GM18907 (cell line): ENCODE data around the gene VPS11.

Experiments used
- ATAC-seq: cut with Tn5 transposase; IDR thresholded peaks from one replicate; pipeline ENCODE4 v1.9.1; 2021; ENCODE audit warnings: mild to moderate bottlenecking, moderate library complexity; ENCODE audit not compliant: unreplicated experiment

The VPS11 gene

DNA sequence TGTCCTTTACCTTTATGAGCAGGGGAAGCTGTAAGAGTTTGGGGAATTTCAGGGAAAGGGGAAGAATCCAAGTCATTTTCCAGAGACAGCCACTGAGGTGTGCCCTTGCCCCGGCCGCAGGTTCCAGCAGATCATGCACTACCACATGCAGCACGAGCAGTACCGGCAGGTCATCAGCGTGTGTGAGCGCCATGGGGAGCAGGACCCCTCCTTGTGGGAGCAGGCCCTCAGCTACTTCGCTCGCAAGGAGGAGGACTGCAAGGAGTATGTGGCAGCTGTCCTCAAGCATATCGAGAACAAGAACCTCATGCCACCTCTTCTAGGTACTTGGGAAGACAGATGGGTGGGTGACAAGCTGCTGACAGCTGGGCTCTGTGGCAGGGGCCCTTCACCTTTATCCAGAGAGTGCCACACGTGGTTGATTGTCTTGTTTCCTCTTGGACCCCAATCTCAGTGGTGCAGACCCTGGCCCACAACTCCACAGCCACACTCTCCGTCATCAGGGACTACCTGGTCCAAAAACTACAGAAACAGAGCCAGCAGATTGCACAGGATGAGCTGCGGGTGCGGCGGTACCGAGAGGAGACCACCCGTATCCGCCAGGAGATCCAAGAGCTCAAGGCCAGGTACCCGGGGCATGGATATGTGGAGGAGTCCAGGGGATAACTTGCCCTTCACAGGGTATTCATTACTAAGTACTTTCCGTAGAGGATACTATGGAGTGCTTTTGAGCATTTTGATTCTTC lies 11.2 kb downstream of the VPS11 start:
- ATAC-seq = no peak

DNA sequence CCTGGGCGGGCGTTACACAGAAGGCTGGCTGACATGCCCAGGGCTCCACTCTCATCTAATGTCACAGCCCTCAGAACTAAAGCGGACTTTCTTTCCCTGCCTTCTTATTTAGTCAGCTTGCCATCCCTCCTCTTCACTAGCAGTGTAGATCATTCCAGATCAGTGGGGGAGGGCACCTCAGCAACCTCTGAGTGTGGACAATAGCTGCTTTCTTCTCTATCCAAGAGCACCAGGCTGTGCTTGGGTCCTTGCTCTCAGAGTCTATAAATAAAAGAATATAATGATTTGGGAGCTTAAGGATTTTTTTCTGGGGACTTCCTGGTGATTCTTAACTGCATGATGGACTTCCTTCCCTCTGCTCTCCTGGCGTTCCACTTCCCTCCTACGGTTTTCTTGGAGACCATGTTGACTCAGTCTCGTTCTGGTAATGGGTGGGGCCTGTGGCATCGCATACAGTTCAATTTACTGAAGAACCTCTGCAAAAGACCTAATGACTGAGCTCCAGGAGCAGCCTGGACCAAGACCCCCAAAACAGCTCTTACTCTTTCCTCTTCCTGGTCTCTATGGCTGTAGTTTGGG lies 14.2 kb downstream of the VPS11 start:
- no peak for ATAC-seq

DNA sequence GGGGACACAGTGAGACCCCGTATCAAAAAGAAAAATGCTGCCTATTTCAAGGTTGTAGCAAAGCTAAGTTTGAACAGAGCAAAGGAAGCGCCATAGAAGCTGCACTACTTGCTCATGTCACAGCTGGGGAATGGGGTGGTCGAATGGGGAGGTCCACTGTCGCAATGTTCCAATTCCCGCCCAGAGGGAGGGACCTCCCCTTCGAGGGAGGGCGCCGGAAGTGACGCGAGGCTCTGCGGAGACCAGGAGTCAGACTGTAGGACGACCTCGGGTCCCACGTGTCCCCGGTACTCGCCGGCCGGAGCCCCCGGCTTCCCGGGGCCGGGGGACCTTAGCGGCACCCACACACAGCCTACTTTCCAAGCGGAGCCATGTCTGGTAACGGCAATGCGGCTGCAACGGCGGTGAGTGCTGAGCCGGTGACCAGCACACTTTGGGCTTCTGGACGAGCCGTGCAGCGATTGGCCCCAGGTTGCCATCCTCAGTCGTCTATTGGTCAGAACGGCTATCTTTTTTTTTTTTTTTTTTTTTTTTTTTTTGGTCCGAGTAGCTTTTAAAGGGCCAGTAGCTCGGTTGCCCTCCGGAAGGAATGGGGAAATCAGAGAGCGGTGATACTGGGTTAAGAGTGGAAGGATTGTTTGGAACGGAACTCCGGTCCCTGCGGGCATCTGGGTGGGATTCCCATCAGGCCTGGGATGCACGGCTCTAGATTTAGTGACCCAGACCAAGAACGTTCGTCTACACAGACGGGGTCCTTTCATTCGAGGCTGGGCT lies 17.2 kb downstream of the VPS11 start, which contains the start of gene HMBS:
TSS of gene HMBS (plus strand) at position 219 of the 774 bp plus-strand sequence. CDS start at position 372, 153 bp downstream.
- ATAC-seq = peak; percentile 87

DNA sequence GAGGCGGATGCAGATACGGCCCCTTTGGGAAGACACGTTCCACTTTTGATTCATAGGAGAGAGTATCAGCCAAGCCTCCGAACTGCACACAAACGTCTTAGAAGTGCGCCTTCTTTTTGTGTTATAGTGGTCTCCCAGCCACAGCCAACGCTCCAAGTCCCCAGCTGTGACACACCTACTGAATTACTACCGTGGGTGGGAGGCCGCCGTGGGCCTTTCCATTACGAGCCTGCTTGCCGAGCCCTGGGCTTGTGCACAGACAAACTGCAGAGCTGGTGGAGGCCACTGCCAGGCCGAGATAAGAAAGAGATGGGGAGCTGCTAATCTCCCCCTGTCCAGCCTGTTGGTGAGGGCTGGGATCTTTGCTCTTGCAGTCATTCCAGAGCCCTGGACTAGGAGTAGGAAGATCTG lies 17.8 kb downstream of the VPS11 start:
- ATAC-seq = peak; percentile 10

DNA sequence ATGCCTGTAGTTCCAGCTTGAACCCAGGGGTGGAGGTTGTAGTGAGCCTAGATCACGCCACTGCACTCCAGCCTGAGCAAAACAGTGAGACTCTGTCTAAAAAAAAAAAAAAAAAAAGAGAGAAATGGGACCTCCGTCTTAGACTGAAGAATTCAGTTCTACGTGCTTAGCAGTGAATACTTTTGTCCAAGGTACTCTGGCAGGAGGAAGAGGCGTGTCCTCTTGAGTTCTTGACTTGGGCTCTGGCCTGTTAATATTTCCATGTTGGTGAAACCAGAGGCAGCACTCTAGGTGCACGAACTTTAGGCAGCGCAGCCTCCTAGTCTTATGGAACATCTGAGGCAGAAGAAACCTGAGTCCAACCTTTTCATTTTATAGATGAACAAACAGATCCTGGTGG lies 19.5 kb downstream of the VPS11 start:
- no peak for ATAC-seq

DNA sequence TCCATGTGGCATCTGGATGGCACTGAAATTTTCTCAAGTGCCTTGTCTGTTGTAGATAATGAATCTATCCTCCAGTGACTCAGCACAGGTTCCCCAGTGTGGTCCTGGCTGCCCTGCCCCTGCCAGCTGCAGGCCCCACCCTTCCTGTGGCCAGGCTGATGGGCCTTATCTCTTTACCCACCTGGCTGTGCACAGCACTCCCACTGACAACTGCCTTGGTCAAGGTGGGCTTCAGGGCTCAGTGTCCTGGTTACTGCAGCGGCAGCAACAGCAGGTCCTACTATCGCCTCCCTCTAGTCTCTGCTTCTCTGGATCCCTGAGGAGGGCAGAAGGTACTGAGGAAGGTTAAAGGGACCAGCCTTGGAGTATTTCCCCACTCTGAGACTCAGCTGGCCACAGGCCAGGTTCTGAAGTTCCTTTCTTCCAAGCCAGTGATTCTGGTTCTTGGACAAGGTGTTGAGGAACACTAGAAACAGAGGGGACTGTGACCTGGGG lies 20.2 kb downstream of the VPS11 start:
- ATAC-seq = no peak

DNA sequence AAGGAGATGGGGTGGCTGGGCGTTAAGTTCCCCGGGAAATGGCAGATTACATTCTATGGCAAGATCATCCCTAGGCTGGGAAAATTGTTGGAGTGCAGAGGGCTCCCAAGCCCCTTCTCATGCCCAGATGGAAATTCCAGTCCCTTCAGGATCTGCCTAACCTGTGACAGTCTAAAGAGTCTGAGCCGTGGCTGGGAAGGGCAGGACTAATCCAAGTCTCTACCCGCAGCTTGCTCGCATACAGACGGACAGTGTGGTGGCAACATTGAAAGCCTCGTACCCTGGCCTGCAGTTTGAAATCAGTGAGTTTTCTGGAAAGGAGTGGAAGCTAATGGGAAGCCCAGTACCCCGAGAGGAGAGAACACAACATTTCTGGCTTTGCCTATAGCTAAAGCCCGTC lies 20.8 kb downstream of the VPS11 start:
- ATAC-seq = no peak

DNA sequence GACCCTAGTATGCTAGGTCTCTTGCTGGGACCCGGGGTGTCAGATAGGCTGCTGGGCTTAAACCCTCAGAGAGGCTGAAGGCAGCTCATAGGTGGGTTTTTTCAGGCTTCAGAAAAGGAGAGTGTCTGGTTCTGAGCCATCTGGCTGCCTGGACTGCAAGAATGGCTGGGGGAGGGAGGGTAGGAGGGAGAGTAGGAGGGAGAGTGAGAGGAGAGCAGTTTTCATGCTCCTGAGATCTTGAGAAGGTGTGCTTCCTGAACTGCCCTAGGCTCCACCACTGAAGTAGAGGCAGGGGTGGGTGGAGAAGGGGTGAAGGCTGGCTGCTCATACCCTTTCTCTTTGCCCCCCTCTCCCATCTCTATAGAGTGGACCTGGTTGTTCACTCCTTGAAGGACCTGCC lies 21.7 kb downstream of the VPS11 start:
- no peak for ATAC-seq

DNA sequence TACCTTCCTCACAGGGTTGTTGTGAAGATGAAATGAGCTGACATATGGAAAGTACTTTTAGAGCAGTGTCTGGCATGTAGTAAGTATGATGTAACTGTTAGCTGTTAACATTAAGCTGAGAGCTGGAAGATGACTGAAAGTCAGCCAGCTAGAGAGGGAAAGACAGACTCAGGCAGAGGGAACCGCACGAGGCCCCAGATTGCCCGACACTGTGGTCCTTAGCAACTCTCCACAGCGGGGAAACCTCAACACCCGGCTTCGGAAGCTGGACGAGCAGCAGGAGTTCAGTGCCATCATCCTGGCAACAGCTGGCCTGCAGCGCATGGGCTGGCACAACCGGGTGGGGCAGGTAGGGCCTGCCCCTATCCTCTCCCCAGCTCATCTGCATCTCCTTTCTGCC lies 23.6 kb downstream of the VPS11 start:
- ATAC-seq = no peak

DNA sequence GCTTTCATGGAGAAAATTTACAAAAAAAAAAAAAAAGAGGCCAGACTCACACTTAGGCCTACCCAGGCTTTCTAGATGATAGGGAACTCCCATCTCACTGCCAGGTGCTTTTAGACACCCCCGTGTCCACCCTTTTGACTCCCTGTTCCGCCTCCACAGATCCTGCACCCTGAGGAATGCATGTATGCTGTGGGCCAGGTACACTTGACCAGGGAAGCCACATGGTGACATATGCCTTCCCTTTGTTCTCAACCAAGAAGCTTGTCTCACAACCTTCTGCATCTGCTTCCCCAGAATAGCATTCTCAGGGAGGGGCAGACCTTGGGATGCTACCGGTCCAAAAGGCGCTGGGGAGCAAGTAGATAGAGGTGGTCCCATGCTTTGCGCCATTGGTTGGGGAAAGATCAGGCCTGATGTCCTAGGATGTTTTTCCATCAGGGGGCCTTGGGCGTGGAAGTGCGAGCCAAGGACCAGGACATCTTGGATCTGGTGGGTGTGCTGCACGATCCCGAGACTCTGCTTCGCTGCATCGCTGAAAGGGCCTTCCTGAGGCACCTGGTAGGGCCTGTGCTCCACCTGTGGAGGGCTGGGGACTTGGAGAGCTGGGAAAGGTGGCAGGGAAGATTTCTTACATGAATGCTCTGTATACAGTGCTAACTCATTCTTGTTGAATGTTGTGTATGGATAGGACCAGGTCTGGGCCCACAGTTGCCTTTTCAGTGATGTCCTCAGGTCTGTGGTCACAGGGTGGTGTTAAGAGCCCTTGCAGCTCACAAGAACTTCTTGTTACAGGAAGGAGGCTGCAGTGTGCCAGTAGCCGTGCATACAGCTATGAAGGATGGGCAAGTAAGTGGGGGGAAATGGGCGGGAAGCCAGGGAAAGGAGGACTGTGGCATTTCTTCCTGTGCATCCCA lies 24.6 kb downstream of the VPS11 start:
- ATAC-seq = no peak

DNA sequence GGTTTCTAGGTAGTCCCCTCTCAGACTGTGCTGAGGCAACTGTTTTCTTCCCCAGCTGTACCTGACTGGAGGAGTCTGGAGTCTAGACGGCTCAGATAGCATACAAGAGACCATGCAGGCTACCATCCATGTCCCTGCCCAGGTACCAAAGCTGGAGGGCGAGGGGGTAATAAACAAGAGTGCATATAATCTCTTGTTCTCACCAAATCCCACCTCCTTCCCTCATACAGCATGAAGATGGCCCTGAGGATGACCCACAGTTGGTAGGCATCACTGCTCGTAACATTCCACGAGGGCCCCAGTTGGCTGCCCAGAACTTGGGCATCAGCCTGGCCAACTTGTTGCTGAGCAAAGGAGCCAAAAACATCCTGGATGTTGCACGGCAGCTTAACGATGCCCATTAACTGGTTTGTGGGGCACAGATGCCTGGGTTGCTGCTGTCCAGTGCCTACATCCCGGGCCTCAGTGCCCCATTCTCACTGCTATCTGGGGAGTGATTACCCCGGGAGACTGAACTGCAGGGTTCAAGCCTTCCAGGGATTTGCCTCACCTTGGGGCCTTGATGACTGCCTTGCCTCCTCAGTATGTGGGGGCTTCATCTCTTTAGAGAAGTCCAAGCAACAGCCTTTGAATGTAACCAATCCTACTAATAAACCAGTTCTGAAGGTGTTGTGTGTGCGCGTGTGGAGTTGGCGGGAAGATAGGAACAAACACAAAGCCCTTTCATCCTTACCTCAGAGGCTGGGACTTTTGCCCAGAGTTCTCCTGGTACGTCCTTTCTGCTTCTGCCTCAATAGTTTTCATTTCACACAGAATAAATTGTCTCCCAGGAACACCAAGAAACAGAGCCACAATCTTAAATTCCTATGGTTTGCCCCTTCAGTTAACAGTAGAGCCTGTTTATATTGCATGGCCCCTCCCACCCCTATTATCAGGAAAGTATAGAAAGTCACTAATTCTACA lies 25.5 kb downstream of the VPS11 start:
- no peak for ATAC-seq

DNA sequence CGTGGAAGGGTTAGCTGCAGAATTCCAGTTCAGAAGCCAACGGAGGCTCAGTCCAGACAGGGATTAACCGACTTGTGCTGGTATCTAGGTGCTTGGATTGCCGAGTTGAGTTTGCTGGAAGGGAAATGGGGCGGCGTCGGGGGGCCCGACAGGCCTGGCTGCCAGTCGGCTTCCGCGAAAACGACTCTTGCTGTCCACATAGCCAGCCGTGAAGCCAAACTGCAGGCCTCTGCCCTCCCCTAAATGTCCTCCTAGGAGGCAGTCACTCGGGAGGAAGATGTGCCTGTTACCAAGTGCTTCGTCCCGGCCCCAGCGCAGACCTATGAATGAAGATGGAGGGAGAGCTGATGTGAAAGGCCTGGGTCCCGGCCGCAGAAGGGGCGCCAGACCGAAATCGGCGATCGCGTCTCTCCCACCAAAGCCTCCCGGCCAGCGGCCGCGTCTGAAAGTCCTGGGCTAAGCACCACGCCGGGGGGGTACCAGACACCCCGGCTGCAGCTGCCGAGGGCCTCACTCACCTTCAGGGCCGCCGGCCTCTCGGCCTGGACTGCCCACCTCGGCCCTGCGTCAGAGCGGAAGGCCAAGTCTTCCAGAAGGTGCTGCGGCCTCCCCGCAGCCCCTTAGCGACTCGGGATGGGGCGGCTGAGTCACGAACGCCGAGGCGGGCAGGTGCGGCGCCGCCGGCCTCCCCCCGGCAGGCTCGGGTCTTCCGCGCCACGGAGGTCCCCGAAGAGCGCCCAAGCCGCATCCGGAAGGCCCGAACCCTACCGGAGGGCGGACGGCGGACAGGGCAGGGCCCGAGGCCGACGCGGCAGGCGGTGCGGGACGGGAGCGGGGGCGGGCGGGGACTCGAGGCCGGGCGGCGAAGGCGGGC lies 26.6 kb downstream of the VPS11 start:
- peak; percentile 7 for ATAC-seq

DNA sequence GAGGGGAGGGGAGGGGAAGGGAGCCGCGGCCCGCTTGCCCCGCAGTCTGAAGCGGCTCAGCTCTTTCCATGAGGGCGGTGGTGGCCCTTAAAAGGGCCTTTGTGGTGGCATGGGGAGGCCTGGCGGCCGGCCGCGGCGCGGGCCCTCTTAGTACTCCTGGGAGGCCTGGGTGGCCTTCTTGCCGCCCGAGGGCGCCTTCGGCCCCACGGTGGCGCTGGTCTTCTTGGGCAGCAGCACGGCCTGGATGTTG lies 27.1 kb downstream of the VPS11 start:
- ATAC-seq = peak; percentile 40

DNA sequence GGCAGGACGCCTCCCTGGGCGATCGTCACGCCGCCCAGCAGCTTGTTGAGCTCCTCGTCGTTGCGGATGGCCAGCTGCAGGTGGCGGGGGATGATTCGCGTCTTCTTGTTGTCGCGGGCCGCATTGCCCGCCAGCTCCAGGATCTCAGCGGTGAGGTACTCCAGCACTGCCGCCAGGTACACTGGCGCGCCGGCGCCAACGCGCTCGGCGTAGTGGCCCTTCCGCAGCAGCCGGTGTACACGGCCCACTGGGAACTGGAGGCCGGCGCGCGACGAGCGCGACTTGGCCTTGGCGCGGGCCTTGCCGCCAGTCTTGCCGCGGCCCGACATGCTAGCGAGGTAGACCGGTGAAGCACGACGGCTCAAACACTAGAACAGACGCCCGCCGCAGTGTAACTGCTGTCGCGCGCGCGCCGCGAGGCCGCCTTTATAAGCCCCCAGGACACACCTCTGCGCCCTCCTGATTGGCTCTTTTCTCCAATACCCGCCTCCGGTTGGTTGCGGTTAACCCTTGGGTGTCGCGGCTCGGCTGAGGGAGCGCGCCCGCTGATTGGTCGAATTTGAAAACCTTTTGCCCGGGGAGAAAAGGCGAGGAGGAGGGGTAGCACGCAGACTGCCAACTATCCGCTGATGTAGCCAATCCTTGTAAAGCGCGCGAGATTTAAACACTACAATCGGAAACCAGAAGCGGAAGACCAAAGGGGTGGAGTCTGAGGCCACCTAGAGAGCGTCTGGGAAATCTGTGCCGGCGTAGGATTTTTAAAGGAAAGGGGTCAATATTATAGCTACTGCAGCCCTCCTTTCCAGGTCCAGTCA lies 27.7 kb downstream of the VPS11 start:
- peak; percentile 82 for ATAC-seq

DNA sequence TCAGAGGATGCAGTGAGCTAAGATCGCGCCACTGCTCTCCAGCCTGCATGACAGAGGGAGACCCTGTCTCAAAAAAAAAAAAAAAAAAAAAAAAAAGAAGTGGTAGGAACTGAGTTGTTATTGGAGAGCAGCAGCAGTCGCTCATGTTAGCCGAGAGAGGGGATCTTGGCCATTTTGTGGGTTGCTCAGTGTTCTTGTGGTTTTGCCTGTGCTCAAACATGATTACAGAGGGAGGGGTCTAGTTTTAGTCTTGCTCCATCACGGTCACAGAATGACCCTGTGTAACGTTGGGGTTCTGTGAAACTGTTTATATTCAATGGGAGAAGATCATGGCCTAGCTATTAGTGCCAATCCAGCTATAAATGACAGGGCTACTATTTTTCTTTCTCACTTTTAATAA lies 32.1 kb downstream of the VPS11 start:
- ATAC-seq = no peak

DNA sequence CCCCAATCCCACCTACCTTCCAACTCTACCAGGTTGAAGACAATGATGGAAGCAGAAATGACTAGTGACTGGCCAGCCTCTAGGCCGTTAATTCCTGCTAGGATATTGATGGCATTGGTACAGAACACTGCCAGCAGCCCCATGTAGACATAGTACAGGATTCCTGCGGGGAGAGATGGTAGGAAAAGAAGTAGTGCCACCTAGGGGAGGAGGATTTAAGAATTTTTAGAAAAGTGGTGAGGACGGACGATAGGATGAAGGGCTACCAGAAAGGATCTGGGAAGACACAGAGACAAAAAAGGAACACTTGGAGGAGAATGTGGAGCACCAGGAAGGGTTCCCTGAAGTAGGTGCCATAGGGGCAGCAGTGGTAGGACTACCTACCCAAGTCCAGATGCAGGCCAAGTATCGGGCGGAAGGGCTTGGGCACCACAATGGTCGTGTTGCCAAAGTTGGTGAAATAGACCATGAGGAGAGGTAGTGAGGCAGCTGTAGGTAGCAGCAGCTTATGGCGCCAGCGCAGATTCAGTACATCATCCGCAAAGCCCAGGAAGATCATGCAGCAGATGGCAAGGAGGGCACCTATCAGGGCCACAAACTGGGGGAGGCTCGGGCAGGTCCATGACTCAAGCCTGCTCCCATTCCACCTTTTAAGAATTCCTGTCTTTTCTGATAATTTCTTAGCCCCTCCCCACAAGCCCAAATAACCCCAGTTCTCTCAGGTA lies 32.8 kb downstream of the VPS11 start:
- ATAC-seq = no peak

DNA sequence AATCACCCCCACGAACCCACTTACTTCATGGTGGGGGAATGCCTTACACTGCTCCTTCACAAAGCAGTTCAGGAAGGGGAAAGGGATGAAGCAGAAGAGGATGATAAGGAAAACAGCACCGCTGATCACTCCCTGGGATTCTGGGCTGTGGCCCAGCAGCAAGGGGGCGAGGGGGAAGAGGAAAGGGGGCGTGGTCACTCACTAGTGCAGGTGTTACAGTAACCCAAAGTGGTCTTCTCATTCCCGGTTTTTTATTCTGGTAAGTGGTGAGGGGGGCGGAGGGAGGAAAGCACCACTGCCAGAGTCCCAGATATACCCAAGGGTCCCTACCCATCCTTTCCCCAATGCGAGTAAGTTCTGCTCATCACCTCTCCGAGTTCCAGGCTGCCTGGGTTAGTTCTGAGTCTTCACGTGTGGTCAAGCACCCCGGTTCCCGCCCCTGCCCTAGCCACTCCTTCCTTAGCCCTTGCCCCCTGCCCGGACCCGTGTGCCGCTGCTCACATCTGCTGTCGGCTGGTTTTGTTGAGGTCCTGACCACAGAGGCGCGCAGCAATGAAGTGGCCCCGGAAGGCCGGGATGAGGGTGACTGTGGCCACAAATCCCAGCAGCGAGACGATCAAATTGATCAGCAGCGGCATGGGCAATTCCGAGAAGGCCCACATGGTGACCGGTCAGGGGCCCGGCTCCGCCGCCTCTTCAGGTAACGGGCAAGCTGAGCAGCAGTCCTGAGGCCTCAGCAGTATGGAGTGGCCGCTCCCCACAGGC lies 33.6 kb downstream of the VPS11 start:
- peak; percentile 21 for ATAC-seq
